ENCODE data around the gene USP6NL.

The USP6NL gene

GRCh38 chr10:11449761-11450160 lies 161.7 kb downstream of the USP6NL start:
- POLR2A ChIA-PET, result no interaction called here
- DNase-seq (ENCODE audit: low read depth, low spot score), result no peak
- TF ChIP-seq CTCF (IDR thresholded peaks at IDR 0.05; ENCODE audit: insufficient read depth, low read length, missing control alignments), result no peak
- no peak overlapping the region for H3K4me3 ChIP-seq (ENCODE audit: low read depth, low read length)
- CTCF ChIA-PET, result no interaction called here

- DNase-seq (ENCODE audit: low read depth, low spot score), result no peak
- CTCF ChIA-PET, result no interaction called here
- no peak overlapping the region for H3K4me3 ChIP-seq (ENCODE audit: low read depth, low read length)
- no peak for TF ChIP-seq CTCF (IDR thresholded peaks at IDR 0.05; ENCODE audit: insufficient read depth, low read length, missing control alignments)
- POLR2A ChIA-PET, result no interaction called here
Measured at GRCh38 chr10:11448545-11449244, 162.8 kb downstream of the USP6NL start.

DNA sequence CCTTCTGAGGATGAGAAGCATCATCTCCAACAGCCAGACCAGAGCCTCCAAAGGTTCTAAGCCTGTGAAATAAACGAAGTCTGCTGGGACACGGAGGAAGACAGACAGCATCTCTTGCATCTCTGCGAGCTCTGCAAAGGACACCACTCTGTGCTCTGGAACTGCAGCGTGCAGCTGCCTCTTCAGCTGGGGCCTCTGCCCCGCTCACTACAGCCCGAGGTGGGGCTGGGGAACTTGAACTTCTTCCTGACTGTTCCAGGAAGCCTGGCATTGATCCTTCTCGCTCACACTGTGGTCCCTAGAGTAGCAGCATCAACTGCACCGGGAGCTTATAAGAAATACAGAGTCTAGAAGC lies 163.3 kb downstream of the USP6NL start:
- ChIA-PET POLR2A (no interaction called here), CTCF (no interaction called here)
- no peak for DNase-seq (ENCODE audit: low read depth, low spot score)
- H3K4me3 ChIP-seq (ENCODE audit: low read depth, low read length), result no peak overlapping the region
- no peak for TF ChIP-seq CTCF (IDR thresholded peaks at IDR 0.05; ENCODE audit: insufficient read depth, low read length, missing control alignments)

- CTCF ChIA-PET, result no interaction called here
- TF ChIP-seq CTCF (IDR thresholded peaks at IDR 0.05; ENCODE audit: insufficient read depth, low read length, missing control alignments), result no peak
- DNase-seq (ENCODE audit: low read depth, low spot score), result no peak
- H3K4me3 ChIP-seq (ENCODE audit: low read depth, low read length), result no peak overlapping the region
- POLR2A ChIA-PET, result no interaction called here
Measured at GRCh38 chr10:11447586-11447985, 163.9 kb downstream of the USP6NL start.

DNA sequence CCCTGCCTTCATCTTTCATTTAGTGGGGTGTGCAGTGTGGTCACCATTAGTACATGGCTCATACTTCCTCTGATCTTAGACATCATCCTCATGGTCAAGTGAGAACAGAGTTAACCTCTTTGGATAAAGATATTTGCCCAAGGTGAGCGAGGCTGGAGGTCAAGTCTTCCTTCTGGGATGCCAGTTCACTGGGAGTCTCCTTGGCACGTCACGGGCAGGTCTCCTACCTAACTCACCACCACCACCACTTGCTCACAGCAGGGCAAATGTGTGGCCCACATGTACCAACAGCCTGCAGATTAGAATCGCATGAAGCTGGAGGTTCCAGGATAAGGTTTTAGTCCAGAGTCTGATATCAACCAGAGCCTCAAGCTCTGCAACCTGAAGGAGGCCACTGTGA lies 164.6 kb downstream of the USP6NL start:
- no peak overlapping the region for H3K4me3 ChIP-seq (ENCODE audit: low read depth, low read length)
- ChIA-PET POLR2A (no interaction called here), CTCF (no interaction called here)
- no peak for TF ChIP-seq CTCF (IDR thresholded peaks at IDR 0.05; ENCODE audit: insufficient read depth, low read length, missing control alignments)
- DNase-seq (ENCODE audit: low read depth, low spot score), result no peak

DNA sequence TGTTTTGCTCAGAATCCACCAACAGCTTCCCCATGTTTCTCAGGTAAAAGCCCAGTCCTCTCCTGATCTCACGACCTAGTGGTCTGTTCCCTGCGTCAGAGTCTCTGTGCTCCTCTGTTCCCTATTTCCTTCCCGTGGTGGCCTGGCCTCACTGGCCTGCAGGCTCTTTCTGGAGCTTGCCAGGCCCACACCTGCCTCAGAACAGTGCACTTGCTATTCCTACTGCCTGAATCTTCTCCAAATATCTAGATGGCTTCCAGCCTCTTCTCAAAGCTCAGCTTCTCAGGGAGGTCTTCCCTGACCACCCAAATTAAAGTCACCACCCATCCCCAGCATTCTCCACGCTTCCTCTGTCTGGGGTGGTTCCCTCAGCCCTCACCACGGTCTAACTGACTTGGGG lies 165.3 kb downstream of the USP6NL start:
- ChIA-PET CTCF (no interaction called here), POLR2A (no interaction called here)
- H3K4me3 ChIP-seq (ENCODE audit: low read depth, low read length), result no peak overlapping the region
- TF ChIP-seq CTCF (IDR thresholded peaks at IDR 0.05; ENCODE audit: insufficient read depth, low read length, missing control alignments), result no peak
- DNase-seq (ENCODE audit: low read depth, low spot score), result no peak
